ENCODE results near the gene PSD4. TPM values are rescaled to one million over a fixed set of nuclear protein-coding genes. Genes with fewer than 3 reads are reported as not detected.
A peak's percentile ranks its signal among the peaks of the same experiment; 100 is the strongest.

PSD4 gene
- total RNA-seq, 2 experiments from 2014 or later, result 96.5 to 101 TPM

- Histone ChIP-seq H3K27ac (ENCODE audit: low read depth in 1 of 2, low read length in 2 of 2) (no peak overlapping the region), H3K27me3 (ENCODE audit: control insufficient read depth in 1 of 2, insufficient read depth in 2 of 2, low read length in 2 of 2) (no peaks in the 10 kb centered on the region), H3K36me3 (ENCODE audit: insufficient read depth, low read length) (no peaks in the 10 kb centered on the region), H3K9me3 (ENCODE audit: control insufficient read depth in 1 of 2, insufficient read depth in 1 of 2, low read length in 2 of 2) (no peaks in the 10 kb centered on the region), H3K4me3 (ENCODE audit: low read length) (no peak overlapping the region), H3K4me1 (ENCODE audit: insufficient read depth, low read length) (peaks cover 17% of the 10 kb centered on the region)
- H3K27me3 Mint-ChIP-seq, result no peaks in the 10 kb centered on the region
- intact Hi-C loops (cut with DNase I, micrococcal nuclease), result no loop called here
- ChIA-PET CTCF (interaction anchor here (0.8 to 2.4 kb wide), 2 partner anchors 12 to 153 kb away, joined by 3 to 8 read pairs; no protein-coding TSS in a partner anchor), POLR2A (no interaction called here)
- H3K27ac Mint-ChIP-seq, result peak overlapping the region; percentile 36
- ATAC-seq (ENCODE audit: poor library complexity) (no peak), DNase-seq (no peak)
- H3K4me1 Mint-ChIP-seq (ENCODE audit: low read depth), result peaks cover 13% of the 10 kb centered on the region
- no peaks in the 10 kb centered on the region for H3K9me3 Mint-ChIP-seq
- peaks cover 5% of the 10 kb centered on the region for H3K36me3 Mint-ChIP-seq (ENCODE audit: low read depth)
- H3K4me3 Mint-ChIP-seq, result no peak overlapping the region
- TF ChIP-seq CTCF (IDR thresholded peaks at IDR 0.05), result no peak
These were observed 63.9 kb downstream of the PSD4 start for GRCh38 chr2:113237604-113238160.

GRCh38 chr2:113238871-113239839 lies 65.4 kb downstream of the PSD4 start:
- Mint-ChIP-seq H3K27me3 (no peaks in the 10 kb centered on the region), H3K4me1 (ENCODE audit: low read depth) (peaks cover 13% of the 10 kb centered on the region), H3K36me3 (ENCODE audit: low read depth) (peaks cover 5% of the 10 kb centered on the region), H3K9me3 (no peaks in the 10 kb centered on the region), H3K4me3 (peak overlapping the region; percentile 13), H3K27ac (no peak overlapping the region)
- ChIA-PET POLR2A (no interaction called here), CTCF (interaction anchor here (1.5 to 2.4 kb wide), 2 partner anchors 10 kb away, joined by 3 to 8 read pairs; no protein-coding TSS in a partner anchor)
- H3K27ac ChIP-seq (ENCODE audit: low read depth in 1 of 2, low read length in 2 of 2), result no peak overlapping the region
- no peaks in the 10 kb centered on the region for H3K36me3 ChIP-seq (ENCODE audit: insufficient read depth, low read length)
- no peaks in the 10 kb centered on the region for H3K27me3 ChIP-seq (ENCODE audit: control insufficient read depth in 1 of 2, insufficient read depth in 2 of 2, low read length in 2 of 2)
- H3K4me3 ChIP-seq (ENCODE audit: low read length), result no peak overlapping the region
- intact Hi-C loops (cut with DNase I, micrococcal nuclease), result no loop called here
- DNase-seq (no peak), ATAC-seq (ENCODE audit: poor library complexity) (no peak)
- TF ChIP-seq CTCF (IDR thresholded peaks at IDR 0.05), result no peak
- no peaks in the 10 kb centered on the region for H3K9me3 ChIP-seq (ENCODE audit: control insufficient read depth in 1 of 2, insufficient read depth in 1 of 2, low read length in 2 of 2)
- H3K4me1 ChIP-seq (ENCODE audit: insufficient read depth, low read length), result peaks cover 17% of the 10 kb centered on the region

- Mint-ChIP-seq H3K36me3 (ENCODE audit: low read depth) (peaks cover 2% of the 10 kb centered on the region), H3K9me3 (no peaks in the 10 kb centered on the region), H3K4me1 (ENCODE audit: low read depth) (peaks cover 13% of the 10 kb centered on the region), H3K27ac (no peak overlapping the region), H3K27me3 (no peaks in the 10 kb centered on the region), H3K4me3 (no peak overlapping the region)
- TF ChIP-seq CTCF (IDR thresholded peaks at IDR 0.05), result no peak
- Histone ChIP-seq H3K4me3 (ENCODE audit: low read length) (no peak overlapping the region), H3K4me1 (ENCODE audit: insufficient read depth, low read length) (peaks cover 13% of the 10 kb centered on the region), H3K36me3 (ENCODE audit: insufficient read depth, low read length) (no peaks in the 10 kb centered on the region), H3K9me3 (ENCODE audit: control insufficient read depth in 1 of 2, insufficient read depth in 1 of 2, low read length in 2 of 2) (no peaks in the 10 kb centered on the region), H3K27ac (ENCODE audit: low read depth in 1 of 2, low read length in 2 of 2) (no peak overlapping the region), H3K27me3 (ENCODE audit: control insufficient read depth in 1 of 2, insufficient read depth in 2 of 2, low read length in 2 of 2) (no peaks in the 10 kb centered on the region)
- ATAC-seq (ENCODE audit: poor library complexity) (no peak), DNase-seq (no peak)
- intact Hi-C loops (cut with DNase I, micrococcal nuclease), result no loop called here
- ChIA-PET CTCF (interaction anchor here (1.5 kb wide), 1 partner anchor 9 kb away, joined by 3 read pairs; no protein-coding TSS in a partner anchor), POLR2A (no interaction called here)
These were observed 66.6 kb downstream of the PSD4 start for GRCh38 chr2:113240150-113240914.

Data from CD4-positive, alpha-beta T cell (primary cell).